Pancreas (tissue), 10 donors: ENCODE results near the gene SIKE1. TPM values are rescaled to one million over a fixed set of nuclear protein-coding genes. Genes with fewer than 3 reads are reported as not detected.

Source experiments
- ATAC-seq, 4 donors: fragments of 200-7000 bp; cut with Tn5 transposase; one replicate each; pipeline versions ENCODE4 v1.8.0 to v1.9.1; 2020; ENCODE audit warnings: mild to moderate bottlenecking in 4 of 4, moderate library complexity in 4 of 4
- DNase-seq, 6 donors: peaks; one replicate each; pipeline ENCODE4 v3.0.0-alpha.2; 2020
- FAIRE-seq: peaks from 2 replicates; lab custom pipeline; 2012; peaks lifted over from hg19 to GRCh38; lab: Jason Lieb, UNC
- H3K27ac ChIP-seq, 4 donors: fragments of 200-600 bp; sonication (generic); 1 replicate in 3 of 4; 2 replicates in 1 of 4; pipeline versions ENCODE4 v1.5.0 to v1.8.0; 2020
- H3K27me3 ChIP-seq, 4 donors: fragments of 200-600 bp; one replicate each; pipeline ENCODE4 v1.8.0; 2021
- H3K36me3 ChIP-seq, 3 donors: fragments of 200-600 bp; sonication (generic) in 1 of 3; one replicate each; pipeline versions ENCODE4 v1.5.0 to v1.8.0; 2020 to 2021
- H3K4me1 ChIP-seq, 3 donors: fragments of 200-600 bp; one replicate each; pipeline ENCODE4 v1.8.0; 2021
- H3K4me3 ChIP-seq, 4 donors: fragments of 200-600 bp; sonication (generic) in 2 of 4; one replicate each; pipeline versions ENCODE4 v1.5.0 to v1.8.0; 2020 to 2021
- H3K9me3 ChIP-seq, 4 donors: fragments of 200-600 bp; one replicate each; pipeline ENCODE4 v1.8.0; 2021
- CTCF ChIP-seq, 4 donors: fragments of 200-600 bp; sonication (generic) in 3 of 4; IDR thresholded peaks; one replicate each; pipeline versions ENCODE4 v1.5.0 to v1.8.0; 2021; ENCODE audit warnings: antibody characterized with exemption in 4 of 4
- WGBS, 2 donors: extraction: QIAGEN DNeasy Blood & Tissue Kit; methylation state at CpG; one replicate each; pipeline ENCODE4 v1.1.7; 2013; 5-methylcytosine and 5-hydroxymethylcytosine counted together
- intact Hi-C, 3 donors: fragments of 100-400 bp; cut with DNase I; formaldehyde crosslinking; loops; one replicate each; pipeline versions ENCODE4 v1.11.1 to v1.14.2; 2022
- polyA plus RNA-seq, 2 donors: library from polyadenylated mRNA; stranded (reverse); fragments of 200-250 nt; gene quantifications; one replicate each; pipeline ENCODE4 v1.2.3, GENCODE V29; 2013
- total RNA-seq, 6 donors: library from RNA; stranded (reverse); fragmentation: NEBNext Ultra II Directional in 4 of 6; extraction: Animal tissue kit (Norgen Biotek cat#: 25700) in 4 of 6; gene quantifications; one replicate each; pipeline versions ENCODE4 v1.2.1 to v1.2.4, GENCODE V29; 2021 to 2023
- donor health status: healthy with polysubstance abuse.
- donor health status: DM: no; HTN: no; CAD: no; lungs with moderate emphysema.
- donor health status: DM: no; HTN: no; CAD: no.
- donor health status: control.
- donor health status: control.
- donor health status: Bipolar disorder and iron deficiency.
- donor health status: DM: yes; HTN: yes; CAD: no.
- donor health status: DM: no; HTN: no; CAD: no.
- donor health status: DM: no; HTN: no; CAD: no.
- donor health status: DM: yes; HTN: yes; CAD: no.

Gene SIKE1
- total and polyA plus RNA-seq, 8 donors: 8.6 to 23.5 (median 16.8) TPM

- WGBS, 2 donors: 70 to 71% methylated on average over 5 of the region's 5 CpGs
- TF ChIP-seq CTCF (IDR thresholded peaks at IDR 0.05): no peak
- H3K9me3 ChIP-seq: no peaks in the 10 kb centered on the region
- intact Hi-C loops: no loop called here
- H3K4me1 ChIP-seq: peaks cover 11 to 61% (median 35%) of the 10 kb centered on the region in 3 donors
- no peak for FAIRE-seq
- H3K27me3 ChIP-seq: no peaks in the 10 kb centered on the region
- no peak for ATAC-seq
- no peak for DNase-seq
- peaks cover 0 to 22% (median 0%) of the 10 kb centered on the region in 3 donors for H3K36me3 ChIP-seq
- no peak overlapping the region for H3K27ac ChIP-seq
- no peak overlapping the region for H3K4me3 ChIP-seq
Measured at GRCh38 chr1:114749835-114750234, 30.6 kb downstream of the SIKE1 start.

- 77 to 88% methylated on average over 6 of the region's 6 CpGs for WGBS, 2 donors
- Histone ChIP-seq H3K27me3 (no peaks in the 10 kb centered on the region), H3K27ac (no peak overlapping the region), H3K4me3 (no peak overlapping the region), H3K36me3 (peaks cover 0 to 22% (median 0%) of the 10 kb centered on the region in 3 donors), H3K4me1 (peaks cover 10 to 30% (median 14%) of the 10 kb centered on the region in 3 donors), H3K9me3 (no peaks in the 10 kb centered on the region)
- FAIRE-seq (no peak), ATAC-seq (peak in 2 of 4 donors; percentile 25 to 63), DNase-seq (no peak)
- intact Hi-C loops: no loop called here
- TF ChIP-seq CTCF (IDR thresholded peaks at IDR 0.05): no peak
Measured at GRCh38 chr1:114746450-114747121, 33.9 kb downstream of the SIKE1 start.

- ATAC-seq (no peak), FAIRE-seq (no peak), DNase-seq (no peak)
- H3K4me3 ChIP-seq: no peak overlapping the region
- H3K27ac ChIP-seq: no peak overlapping the region
- WGBS, 2 donors: 86 to 92% methylated on average over 2 of the region's 2 CpGs
- peaks cover 3 to 17% (median 4%) of the 10 kb centered on the region in 3 donors for H3K4me1 ChIP-seq
- TF ChIP-seq CTCF (IDR thresholded peaks at IDR 0.05): no peak
- intact Hi-C loops: no loop called here
- no peaks in the 10 kb centered on the region for H3K9me3 ChIP-seq
- no peaks in the 10 kb centered on the region for H3K27me3 ChIP-seq
- peaks cover 0 to 22% (median 0%) of the 10 kb centered on the region in 3 donors for H3K36me3 ChIP-seq
Measured at GRCh38 chr1:114745291-114745690, 35.2 kb downstream of the SIKE1 start.

- H3K27ac ChIP-seq: no peak overlapping the region
- H3K27me3 ChIP-seq: no peaks in the 10 kb centered on the region
- WGBS, 2 donors: 71 to 79% methylated on average over 11 of the region's 11 CpGs
- TF ChIP-seq CTCF (IDR thresholded peaks at IDR 0.05): no peak
- no peaks in the 10 kb centered on the region for H3K9me3 ChIP-seq
- no peak overlapping the region for H3K4me3 ChIP-seq
- FAIRE-seq (no peak), DNase-seq (no peak), ATAC-seq (peak in 1 of 4 donors; percentile 24)
- peaks cover 0 to 11% (median 0%) of the 10 kb centered on the region in 3 donors for H3K36me3 ChIP-seq
- intact Hi-C loops: no loop called here
- H3K4me1 ChIP-seq: peaks cover 0 to 5% (median 0%) of the 10 kb centered on the region in 3 donors
Measured at GRCh38 chr1:114741963-114742746, 38.3 kb downstream of the SIKE1 start.
